ENCODE data around the gene RIN1. TPM values are rescaled to one million over a fixed set of nuclear protein-coding genes. Genes with fewer than 3 reads are reported as not detected.
A peak's percentile ranks its signal among the peaks of the same experiment; 100 is the strongest.

Gene RIN1
- polyA plus RNA-seq, 3 donors from 2014 or later = 0.17 to 0.20 TPM; not detected in 1

GRCh38 chr11:66333896-66334604 lies 2.2 kb downstream of the RIN1 start:
- no peak overlapping the region for H3K4me3 Mint-ChIP-seq
- no peak for DNase-seq
- peak overlapping the region in 1 of 6 donors; percentile 58 for H3K27ac Mint-ChIP-seq
- H3K9me3 Mint-ChIP-seq = no peaks in the 10 kb centered on the region
- H3K36me3 Mint-ChIP-seq = peaks cover 2 to 16% (median 15%) of the 10 kb centered on the region in 3 donors
- H3K27me3 Mint-ChIP-seq (ENCODE audit: low read depth in 3 of 3) = peaks cover 6 to 17% (median 10%) of the 10 kb centered on the region in 3 donors
- peaks cover 16 to 29% of the 10 kb centered on the region in 2 donors for H3K4me1 Mint-ChIP-seq

DNA sequence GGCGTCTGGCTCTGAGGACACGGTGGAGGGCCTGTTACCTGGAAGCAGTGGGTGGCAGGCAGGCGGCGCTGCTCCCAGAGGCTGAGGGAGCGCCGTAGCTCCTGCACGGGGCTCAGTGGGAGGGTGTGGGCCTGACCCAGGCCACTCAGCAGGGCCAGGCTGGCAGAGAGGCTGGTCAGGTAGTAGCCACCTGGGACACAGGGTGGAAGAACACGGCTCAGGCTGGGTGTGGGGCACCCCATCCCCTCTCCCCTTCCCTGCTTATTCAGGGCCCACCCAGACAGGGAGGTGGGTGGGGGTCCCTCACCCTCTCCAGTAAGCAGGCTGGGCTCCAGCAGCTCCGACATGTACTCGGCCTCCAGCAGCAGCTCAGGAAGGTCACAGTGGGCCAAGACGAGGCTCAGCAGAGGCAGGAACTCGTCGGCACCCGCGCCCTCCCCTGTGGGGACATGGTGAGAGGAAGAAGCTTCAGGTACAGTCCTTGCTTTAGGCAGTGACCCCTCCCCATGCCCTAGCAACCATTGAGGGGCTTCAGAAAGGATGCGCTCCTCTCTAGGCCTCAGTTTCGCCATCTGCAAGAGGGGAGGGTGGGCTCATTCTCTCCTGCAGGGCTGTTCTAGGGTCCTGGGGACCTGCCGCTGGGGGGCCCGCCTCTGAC lies 2.9 kb downstream of the RIN1 start:
- Mint-ChIP-seq H3K4me3 (no peak overlapping the region), H3K4me1 (peaks cover 23 to 35% of the 10 kb centered on the region in 2 donors), H3K9me3 (no peaks in the 10 kb centered on the region), H3K27ac (no peak overlapping the region), H3K27me3 (ENCODE audit: low read depth in 3 of 3) (peaks cover 6 to 21% (median 8%) of the 10 kb centered on the region in 3 donors), H3K36me3 (peaks cover 0 to 11% (median 10%) of the 10 kb centered on the region in 3 donors)
- DNase-seq = no peak

- H3K4me1 Mint-ChIP-seq = peaks cover 31 to 43% of the 10 kb centered on the region in 2 donors
- H3K4me3 Mint-ChIP-seq = no peak overlapping the region
- DNase-seq = no peak
- H3K9me3 Mint-ChIP-seq = no peaks in the 10 kb centered on the region
- peaks cover 6 to 27% (median 13%) of the 10 kb centered on the region in 3 donors for H3K27me3 Mint-ChIP-seq (ENCODE audit: low read depth in 3 of 3)
- H3K36me3 Mint-ChIP-seq = peaks cover 0 to 9% (median 7%) of the 10 kb centered on the region in 3 donors
- H3K27ac Mint-ChIP-seq = no peak overlapping the region
Observed at GRCh38 chr11:66332371-66333219, 3.6 kb downstream of the RIN1 start.

DNA sequence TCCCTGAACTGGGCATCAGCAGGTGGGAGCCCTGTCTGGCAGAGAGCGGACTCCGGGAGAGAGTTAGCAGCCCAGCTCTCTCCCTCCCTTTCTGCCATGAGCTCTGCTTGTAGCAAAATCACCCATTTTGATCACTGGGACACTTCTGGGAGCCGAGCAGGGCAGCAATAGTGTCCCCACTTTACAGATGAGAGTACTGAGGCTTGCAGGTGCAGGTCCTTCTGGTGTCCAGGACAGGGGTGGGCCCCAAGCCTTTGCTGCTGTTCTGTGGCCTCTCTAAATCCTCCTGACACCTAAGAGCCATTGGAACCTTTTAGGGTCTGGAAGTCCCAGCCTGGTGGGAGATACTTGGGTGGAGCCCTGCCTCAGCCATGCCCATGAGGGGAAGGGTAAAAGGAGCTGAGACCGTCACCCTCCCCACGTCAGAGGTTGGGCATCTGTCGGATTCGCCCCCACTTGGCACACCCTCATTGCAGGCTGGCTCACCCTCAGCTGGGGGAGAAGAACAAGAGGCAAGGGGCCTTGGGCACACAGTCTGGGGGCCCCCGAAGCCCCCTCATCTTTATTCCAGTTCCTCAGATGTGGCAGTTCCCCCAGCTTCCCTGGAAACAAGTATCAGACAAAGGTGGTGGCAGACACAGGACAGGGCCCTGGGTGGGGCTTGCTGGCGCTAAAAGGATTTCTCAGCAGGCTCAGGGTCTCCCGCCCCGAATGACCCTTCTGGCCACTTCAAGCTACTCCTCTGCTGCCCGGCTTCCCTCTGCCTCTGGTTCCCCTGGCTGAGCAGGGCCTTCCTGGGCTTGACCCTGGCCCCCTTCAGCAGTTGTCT lies 4.5 kb downstream of the RIN1 start:
- DNase-seq = no peak

GRCh38 chr11:66330931-66331330 lies 5.3 kb downstream of the RIN1 start:
- Mint-ChIP-seq H3K4me1 (peaks cover 22 to 38% of the 10 kb centered on the region in 2 donors), H3K36me3 (no peaks in the 10 kb centered on the region), H3K9me3 (no peaks in the 10 kb centered on the region), H3K4me3 (no peak overlapping the region), H3K27ac (no peak overlapping the region), H3K27me3 (ENCODE audit: low read depth in 3 of 3) (peaks cover 0 to 21% (median 6%) of the 10 kb centered on the region in 3 donors)
- no peak for DNase-seq

More for the DNA sequence above, 4.5 kb downstream of the RIN1 start:
- Mint-ChIP-seq H3K9me3 (no peaks in the 10 kb centered on the region), H3K27ac (no peak overlapping the region), H3K27me3 (ENCODE audit: low read depth in 3 of 3) (peaks cover 3 to 27% (median 13%) of the 10 kb centered on the region in 3 donors), H3K4me1 (peaks cover 30 to 41% of the 10 kb centered on the region in 2 donors), H3K4me3 (no peak overlapping the region), H3K36me3 (peaks cover 0 to 2% (median 2%) of the 10 kb centered on the region in 3 donors)

- Mint-ChIP-seq H3K4me1 (peaks cover 22 to 39% of the 10 kb centered on the region in 2 donors), H3K4me3 (peak overlapping the region in 3 of 5 donors; percentile 58 to 71 (median 62)), H3K27me3 (ENCODE audit: low read depth in 3 of 3) (peaks cover 0 to 21% (median 6%) of the 10 kb centered on the region in 3 donors), H3K27ac (no peak overlapping the region), H3K36me3 (no peaks in the 10 kb centered on the region), H3K9me3 (no peaks in the 10 kb centered on the region)
- no peak for DNase-seq
Observed at GRCh38 chr11:66329165-66329673, 7.0 kb downstream of the RIN1 start.

- Mint-ChIP-seq H3K36me3 (no peaks in the 10 kb centered on the region), H3K4me3 (peak overlapping the region; percentile 23 to 71 (median 58)), H3K27me3 (ENCODE audit: low read depth in 3 of 3) (peaks cover 0 to 24% (median 6%) of the 10 kb centered on the region in 3 donors), H3K9me3 (no peaks in the 10 kb centered on the region), H3K27ac (peak overlapping the region; percentile 78 to 96 (median 83)), H3K4me1 (peaks cover 22 to 39% of the 10 kb centered on the region in 2 donors)
- peak; percentile 76 to 81 (median 80) for DNase-seq
Observed at GRCh38 chr11:66328302-66329144, 7.7 kb downstream of the RIN1 start.

GRCh38 chr11:66328031-66328301 lies 8.3 kb downstream of the RIN1 start:
- peak overlapping the region; percentile 67 to 96 (median 83) for H3K27ac Mint-ChIP-seq
- H3K4me3 Mint-ChIP-seq = peak overlapping the region; percentile 23 to 71 (median 58)
- peak; percentile 87 to 89 (median 88) for DNase-seq
- H3K36me3 Mint-ChIP-seq = no peaks in the 10 kb centered on the region
- peaks cover 0 to 24% (median 6%) of the 10 kb centered on the region in 3 donors for H3K27me3 Mint-ChIP-seq (ENCODE audit: low read depth in 3 of 3)
- H3K4me1 Mint-ChIP-seq = peaks cover 22 to 39% of the 10 kb centered on the region in 2 donors
- no peaks in the 10 kb centered on the region for H3K9me3 Mint-ChIP-seq

GRCh38 chr11:66327171-66328030 lies 8.8 kb downstream of the RIN1 start:
- H3K9me3 Mint-ChIP-seq = no peaks in the 10 kb centered on the region
- H3K4me1 Mint-ChIP-seq = peaks cover 22 to 39% of the 10 kb centered on the region in 2 donors
- H3K27me3 Mint-ChIP-seq (ENCODE audit: low read depth in 3 of 3) = peaks cover 0 to 21% (median 6%) of the 10 kb centered on the region in 3 donors
- H3K4me3 Mint-ChIP-seq = peak overlapping the region; percentile 18 to 62 (median 58)
- peak overlapping the region; percentile 67 to 96 (median 83) for H3K27ac Mint-ChIP-seq
- no peaks in the 10 kb centered on the region for H3K36me3 Mint-ChIP-seq
- no peak for DNase-seq

DNA sequence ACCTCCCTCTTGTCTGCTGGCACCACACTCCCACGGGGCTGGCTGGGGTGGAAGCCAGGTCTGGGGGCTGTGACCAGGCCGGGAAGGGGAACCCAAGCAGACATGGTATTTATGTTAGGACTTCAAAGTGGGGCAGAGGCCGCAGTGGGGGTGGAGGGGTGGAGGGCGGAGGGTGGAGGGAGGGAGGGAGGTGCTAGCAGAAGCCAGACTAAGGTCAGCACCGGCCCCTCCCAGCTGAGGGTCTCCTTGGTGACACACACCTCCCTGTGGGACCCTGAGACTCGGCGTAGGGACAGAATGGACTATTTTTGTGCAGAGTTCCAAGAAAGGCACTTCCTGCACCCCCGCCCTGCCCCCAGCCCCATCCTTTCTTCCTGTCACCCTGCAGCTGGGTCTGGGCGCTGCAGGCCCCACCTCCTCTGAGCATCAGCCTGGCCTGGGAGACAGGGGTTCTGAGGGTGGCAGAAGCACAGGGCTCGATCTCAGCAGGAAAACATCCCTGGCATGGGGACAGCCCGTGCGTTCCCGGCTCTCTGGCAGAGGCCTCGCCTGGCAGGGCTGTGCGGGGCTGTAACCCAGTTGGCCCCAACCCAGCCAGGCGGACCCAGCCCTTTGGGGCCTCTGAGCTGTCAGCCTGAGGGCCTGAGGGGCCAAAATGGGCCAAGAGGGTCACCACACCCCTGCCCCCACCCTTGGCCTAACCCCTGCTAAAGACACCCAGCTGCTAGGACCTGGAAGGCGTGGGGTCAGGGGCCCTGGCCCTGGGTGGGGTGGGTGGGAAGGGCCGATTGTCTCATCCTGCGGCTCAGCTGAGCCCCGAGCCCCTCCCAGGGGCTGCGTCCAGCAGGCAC lies 9.7 kb downstream of the RIN1 start:
- Mint-ChIP-seq H3K4me1 (peaks cover 22 to 39% of the 10 kb centered on the region in 2 donors), H3K4me3 (no peak overlapping the region)
- DNase-seq = no peak

DNA sequence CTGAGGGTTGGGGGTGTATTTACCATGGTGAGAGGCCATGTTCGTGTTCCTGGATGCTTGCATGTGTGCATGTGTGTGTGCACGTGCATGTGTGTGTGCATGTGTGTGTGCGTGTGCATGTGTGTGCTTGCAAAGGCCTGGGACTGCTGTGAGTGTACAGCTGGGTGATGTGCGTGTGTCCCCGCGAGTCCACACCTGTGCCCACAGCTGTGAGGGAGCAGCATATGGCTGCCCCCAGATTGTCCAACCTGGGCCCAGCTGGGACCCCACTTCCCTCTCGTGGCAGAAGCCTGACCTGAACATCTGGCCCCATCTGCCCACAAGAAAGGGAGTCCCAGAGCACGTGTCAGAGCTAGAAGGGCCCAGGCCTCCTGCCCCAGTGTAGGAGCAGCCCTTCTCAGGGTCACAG lies 11.0 kb downstream of the RIN1 start:
- Mint-ChIP-seq H3K36me3 (no peaks in the 10 kb centered on the region), H3K4me3 (no peak overlapping the region), H3K27ac (peak overlapping the region in 2 of 6 donors; percentile 62 to 69), H3K9me3 (peaks cover 0 to 2% (median under 1%) of the 10 kb centered on the region in 6 donors), H3K27me3 (ENCODE audit: low read depth in 3 of 3) (peaks cover 0 to 18% (median 6%) of the 10 kb centered on the region in 3 donors), H3K4me1 (peaks cover 22 to 36% of the 10 kb centered on the region in 2 donors)
- DNase-seq = no peak

More for the DNA sequence above, 9.7 kb downstream of the RIN1 start:
- Mint-ChIP-seq H3K36me3 (no peaks in the 10 kb centered on the region), H3K27me3 (ENCODE audit: low read depth in 3 of 3) (peaks cover 0 to 18% (median 6%) of the 10 kb centered on the region in 3 donors), H3K27ac (peak overlapping the region in 3 of 6 donors; percentile 5 to 69 (median 34)), H3K9me3 (no peaks in the 10 kb centered on the region)

Data from immature natural killer cell (primary cell).